HK-2 (cell line): ENCODE measurements around the gene DNASE1L2.

ENCODE experiments used
- DNase-seq: peaks from one replicate; pipeline ENCODE4 v3.0.0-alpha.2; 2018; ENCODE audit not compliant: unreplicated experiment

The DNASE1L2 gene, protein sequence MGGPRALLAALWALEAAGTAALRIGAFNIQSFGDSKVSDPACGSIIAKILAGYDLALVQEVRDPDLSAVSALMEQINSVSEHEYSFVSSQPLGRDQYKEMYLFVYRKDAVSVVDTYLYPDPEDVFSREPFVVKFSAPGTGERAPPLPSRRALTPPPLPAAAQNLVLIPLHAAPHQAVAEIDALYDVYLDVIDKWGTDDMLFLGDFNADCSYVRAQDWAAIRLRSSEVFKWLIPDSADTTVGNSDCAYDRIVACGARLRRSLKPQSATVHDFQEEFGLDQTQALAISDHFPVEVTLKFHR

DNA sequence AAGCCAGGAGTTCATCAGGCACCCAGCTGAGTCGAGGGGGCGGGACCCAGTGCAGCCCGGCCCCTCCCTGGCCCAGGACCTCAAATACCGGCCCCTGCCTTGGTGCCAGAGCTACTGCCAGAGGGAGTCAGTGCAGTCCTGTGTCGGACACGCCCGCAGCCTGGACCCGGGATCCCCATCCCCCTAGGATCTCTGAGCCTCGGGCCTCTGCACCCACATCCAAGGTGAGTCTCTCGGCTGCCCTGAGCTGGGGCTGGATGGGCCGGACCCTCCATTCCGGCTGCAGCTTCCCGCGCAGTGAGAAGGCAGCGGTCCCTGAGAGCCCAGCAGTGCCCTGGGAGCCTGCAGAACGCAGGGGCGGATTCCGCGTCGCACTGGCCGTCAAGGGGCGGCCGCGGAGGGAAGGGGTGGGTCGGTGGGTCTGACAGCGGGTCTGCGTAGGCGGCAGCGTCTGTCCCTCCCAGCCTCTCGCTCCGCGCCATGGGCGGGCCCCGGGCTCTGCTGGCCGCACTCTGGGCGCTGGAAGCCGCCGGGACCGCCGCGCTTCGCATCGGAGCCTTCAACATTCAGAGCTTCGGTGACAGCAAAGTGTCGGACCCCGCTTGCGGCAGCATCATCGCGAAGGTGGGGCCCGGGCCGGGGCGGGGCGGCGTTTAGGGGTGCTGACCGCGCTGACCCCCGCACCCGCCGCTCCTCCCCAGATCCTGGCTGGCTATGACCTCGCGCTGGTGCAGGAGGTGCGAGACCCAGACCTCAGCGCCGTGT is at the start of gene DNASE1L2:
Gene DNASE1L2, plus strand, starts transcription at position 108 of the 765 bp plus-strand sequence. Its CDS starts 373 bp downstream, at position 481.
- DNase-seq: no peak

DNA sequence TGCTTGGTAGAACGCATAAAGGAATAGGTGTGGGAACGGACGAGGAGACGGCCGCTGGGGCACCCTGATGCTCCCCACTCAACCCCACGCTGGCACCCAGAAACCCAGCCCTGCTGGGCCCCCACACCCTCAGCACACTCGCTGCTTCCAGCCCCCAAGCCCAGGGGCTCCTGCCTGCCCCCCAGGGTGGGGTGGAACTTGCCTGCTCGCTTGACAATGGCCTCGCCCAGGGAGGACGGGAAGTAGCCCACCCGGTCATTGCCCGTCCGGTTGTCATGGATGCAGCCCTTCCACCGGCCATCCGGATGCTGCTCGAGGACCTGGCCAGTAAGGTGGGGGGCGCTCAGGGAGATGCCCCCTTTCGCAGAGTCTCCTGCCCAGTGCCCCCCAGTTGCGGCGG is 49.7 kb upstream of the DNASE1L2 start:
- DNase-seq: no peak

DNA sequence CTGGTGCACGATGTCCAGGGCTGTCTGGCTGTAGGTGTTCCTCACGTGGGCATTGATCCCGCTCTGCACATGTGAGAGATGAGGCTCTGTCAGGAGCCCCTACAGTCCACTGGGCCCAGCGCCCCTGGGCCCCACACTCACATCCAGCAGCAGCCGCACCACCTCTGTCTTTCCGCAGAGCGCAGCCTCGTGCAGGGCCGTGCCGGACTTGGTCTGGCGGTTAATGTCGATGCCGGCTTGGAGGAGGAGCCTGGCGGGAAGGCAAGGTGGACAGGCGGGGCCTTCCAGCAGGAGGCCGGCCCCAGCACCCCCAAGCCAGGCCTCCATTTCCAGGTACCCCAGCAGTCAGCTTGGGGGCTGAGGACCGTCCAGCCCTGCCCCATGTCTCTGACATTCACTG is 49.0 kb upstream of the DNASE1L2 start:
- no peak for DNase-seq

DNA sequence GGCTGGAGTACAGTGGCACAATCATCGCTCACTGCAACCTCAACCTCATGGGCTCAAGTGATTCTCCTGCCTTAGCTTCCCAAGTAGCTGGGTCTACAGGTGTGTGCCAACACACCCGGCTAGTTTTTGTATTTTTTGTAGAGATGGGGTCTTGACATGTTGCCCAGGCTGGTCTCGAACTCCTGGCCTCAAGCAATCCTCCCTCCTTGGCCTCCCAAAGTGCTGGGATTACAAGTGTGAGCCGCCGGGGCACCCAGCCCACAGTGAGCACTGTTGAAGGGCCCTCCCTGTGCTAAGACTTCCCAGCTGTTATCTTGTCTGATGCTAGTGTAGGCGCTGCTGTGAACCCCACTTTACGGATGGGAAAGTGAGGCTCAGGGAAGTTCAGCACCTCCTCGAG is 47.8 kb upstream of the DNASE1L2 start:
- no peak for DNase-seq

DNA sequence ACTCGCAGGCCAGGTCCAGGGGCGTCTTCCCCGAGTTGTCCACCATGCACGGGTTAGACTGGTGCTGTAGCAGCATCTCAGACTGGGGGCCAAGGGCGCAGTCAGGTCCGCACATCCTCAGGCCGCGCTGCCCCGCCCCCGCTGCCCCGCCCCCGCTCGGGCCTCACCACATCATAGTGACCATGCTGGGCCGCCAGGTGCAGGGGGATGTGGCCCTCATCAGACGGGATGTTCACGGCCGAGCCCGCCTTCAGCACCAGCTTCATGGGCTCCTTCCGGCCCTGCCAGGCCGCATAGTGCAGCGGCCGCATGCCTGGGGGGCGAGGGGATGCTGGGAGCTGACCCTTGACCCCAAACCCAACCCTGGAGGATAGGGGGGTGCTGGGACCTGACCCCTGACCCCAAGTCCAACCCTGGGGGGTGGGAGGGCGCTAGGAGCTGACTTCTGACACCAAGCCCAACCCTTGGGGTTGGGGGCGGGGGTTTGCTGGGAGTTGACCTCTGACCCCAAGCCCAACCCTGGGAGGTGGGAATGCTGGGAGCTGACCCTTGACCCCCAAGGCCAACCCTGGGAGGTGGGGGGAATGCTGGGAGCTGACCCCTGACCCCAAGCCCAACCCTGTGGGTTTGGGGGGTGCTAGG is 46.9 kb upstream of the DNASE1L2 start:
- no peak for DNase-seq

DNA sequence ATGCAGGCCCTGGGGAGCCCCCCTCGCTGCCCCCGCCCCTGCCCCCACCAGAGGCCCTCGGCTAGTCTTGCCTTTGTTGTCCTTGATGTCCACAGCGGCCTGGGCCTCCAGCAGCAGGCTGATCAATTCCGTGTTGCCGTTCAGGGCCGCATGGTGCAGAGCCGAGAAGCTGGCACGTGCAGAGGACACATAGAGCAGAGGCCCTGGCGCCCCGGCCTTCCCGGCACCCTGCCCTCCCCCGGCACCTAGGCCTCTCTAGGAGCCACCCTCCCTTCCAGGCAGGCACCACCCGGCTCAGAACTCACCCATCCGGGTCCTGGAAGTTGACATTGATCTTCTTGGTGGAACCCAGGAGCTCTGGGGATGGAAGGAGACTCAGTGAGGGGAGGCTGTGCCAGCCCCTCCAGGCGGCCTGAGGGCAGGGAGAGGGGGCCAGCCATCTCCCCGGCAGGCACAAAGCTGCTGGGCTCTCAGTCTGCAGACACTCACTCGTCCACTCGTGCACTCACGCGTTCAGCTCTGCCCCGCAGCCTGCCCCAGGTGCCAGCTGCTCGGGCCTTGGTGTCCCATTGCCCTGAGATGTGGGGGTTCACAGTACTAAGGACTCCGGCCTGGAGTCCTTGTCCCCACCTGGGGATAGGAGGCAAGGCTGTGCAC is 46.1 kb upstream of the DNASE1L2 start:
- no peak for DNase-seq

DNA sequence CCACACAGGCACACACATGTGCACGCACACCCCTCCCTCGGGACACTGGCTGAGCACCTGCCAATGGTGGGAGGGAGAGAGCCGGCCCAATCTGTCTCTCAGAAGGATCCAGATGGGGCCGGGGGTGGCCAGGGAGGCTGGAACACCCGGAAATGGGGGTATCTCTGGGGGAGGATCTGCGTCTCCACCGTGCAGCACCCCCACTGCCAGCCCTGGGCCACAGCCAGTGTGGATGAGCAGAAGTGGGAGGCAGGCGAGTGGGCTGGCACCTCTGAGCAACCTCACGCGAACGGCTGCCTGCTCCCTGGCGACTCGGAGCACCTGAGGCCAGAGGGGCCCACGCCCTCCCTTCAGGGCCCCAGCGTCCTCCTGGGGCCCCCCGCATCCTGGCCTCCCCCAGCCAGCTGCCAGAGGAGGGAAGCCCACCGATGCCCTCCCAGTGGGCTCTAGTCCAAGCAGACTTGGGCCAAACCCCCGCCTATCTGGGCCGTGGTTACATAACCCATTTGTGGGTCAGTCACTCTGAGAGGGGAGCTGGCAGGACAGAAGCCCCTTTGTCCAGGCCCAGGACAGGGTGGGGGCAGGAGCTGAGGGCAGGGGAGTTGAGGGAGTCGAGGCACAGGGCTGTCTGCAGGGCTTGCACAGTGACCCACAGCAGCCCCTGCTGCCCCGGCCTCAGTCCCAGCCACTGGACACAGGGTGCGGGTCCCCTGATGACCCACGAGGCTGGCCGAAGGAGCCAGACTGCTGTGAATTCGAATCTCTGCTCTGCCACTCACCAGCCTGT is 45.4 kb upstream of the DNASE1L2 start:
- DNase-seq: no peak

DNA sequence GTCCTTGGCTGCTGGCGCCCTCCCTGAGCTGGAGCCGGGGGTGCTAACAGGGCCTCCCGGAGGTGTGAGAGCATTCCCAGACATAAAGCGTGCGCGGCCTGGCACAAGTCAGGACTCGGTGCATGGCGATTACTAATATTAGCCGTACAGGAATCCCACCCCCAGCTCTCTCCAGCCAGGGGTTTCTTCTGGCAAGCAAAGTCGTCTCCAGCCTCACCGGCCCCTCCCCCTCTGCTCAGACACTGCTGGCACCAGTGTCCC is 44.9 kb upstream of the DNASE1L2 start:
- DNase-seq: no peak

DNA sequence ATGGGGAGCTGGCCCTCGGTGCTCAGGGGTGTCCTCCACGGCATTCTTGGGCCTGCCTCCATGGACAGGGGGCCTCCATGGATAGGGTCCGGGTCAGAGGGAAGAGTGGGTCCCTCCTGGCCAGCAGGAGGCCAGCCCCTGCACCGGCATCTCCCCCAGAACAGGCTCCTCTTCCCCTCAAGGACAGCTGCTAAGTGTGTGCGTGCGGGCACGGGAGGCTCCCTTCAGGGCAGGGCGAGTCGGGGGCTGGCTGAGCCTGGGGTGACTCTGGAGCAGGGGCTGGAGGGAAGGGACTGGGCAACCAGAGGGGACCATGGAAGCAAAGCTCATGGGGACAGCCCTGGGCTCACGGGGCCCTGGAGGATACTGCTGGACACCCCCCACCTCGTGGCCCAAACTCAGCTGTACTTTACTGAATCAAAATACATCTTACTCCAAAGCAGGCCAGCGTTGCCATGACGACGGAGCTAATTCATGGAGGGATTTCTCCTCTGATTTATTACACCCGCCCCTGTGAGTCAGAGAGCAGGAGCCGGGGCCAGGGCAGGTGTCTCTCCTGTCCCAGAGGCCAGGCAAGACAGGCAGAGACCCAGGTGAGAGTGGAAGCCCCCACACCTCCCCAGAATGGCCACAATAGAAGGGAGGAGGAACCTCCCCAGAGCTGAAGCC is 41.9 kb upstream of the DNASE1L2 start:
- DNase-seq: no peak

DNA sequence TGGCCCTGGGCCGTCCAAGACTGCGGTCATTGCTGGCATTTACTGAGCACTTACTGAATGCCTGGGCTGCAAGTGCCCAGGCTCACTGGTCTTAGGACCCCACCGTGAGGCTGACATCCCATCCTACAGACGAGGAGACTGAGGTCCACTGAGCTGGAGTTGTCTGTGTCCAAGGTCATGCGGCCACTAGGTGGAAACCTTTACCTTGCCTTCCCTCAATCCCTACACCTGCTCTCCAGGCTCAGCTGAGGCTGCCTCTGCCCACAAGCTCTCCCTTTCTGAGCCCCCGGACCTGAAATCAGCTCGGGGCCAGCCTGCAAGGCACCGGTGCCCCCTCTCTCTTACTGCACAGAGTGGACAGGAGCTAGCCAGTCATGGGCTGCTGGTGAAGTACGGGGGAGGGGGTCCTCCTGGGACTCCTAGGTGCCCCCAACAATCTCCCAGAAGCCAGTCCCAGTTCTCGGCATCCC is 41.4 kb upstream of the DNASE1L2 start:
- no peak for DNase-seq

DNA sequence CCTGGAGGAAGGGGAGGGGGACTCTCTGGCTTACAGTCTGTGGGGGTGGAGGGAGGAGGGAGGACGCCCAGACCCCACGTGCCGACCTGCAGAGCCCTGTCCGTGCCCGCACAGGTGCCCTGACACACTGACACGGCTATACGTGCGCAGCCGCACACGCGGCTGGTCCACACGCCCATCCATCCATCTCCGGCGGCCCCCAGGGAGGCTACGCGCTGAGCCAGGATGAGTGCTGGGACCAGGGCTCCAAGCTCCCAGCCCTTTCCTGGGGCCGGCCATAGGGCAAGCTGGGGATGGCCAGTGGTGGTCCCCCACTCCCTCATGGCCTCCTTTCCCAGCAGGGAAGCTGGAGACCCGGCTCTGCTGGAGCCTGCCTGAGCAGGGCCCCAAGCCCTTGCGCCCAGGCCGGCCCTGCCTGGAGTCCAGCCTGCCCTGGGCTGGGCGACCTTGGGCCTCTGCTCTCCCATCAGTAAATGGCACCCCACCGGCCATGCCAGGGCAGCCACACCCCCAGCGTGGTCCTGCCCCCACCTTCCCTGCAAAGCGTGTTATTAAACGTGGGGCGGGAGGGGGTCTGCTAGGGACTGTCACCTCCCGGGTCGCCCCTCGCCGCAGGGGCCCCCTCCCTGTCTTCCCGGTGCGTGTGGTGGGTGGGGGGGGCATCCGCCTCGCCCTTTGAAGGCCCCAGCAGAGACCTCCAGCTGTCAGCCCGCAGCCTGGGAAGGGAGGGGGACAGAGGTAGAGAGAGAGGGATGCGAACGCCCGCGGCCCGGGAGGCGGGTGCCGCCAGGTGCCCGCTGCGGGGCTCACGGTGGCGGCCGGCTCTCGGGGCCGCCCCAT is 40.7 kb upstream of the DNASE1L2 start:
- DNase-seq: no peak

DNA sequence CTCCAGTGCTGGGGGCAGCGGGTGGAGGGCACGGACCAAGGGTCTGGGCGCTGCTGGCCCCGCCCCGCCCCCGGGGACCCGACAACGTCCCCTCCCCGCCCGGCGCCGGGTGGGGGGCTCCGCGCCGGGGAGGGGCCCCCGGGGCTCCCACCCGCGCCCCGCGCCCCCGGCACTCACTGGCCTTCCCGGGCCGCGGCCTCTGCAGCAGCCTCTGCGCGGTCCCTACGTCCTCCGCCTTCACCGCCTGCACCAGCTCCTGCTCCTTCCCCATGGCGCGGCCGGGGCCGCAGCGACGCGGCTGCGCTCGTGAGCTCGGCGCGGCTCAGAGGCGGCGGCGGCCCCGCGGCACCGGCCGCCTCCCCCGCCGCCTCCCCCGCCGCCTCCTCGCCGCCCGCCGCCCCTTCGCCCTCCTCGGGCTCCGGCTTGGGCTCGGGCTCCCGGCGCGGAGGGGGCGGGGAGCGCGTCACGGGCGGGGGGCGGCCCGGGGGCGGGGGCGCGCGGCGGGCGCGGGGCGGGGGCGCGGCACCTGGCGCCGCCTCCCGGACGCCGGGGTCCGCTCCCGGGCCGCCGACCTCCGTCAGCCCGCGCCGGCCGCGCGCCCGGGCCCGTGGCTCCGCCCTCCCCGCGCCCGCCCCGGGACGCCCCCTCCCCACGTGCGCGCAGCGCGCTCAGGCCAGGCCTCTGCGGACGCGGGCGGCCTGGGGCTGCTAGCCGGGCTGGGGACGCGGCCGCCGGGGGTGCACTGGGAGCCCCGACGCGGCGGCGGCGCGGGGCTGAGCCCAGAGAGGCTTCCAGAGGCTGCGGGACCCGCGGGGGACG is 39.9 kb upstream of the DNASE1L2 start, which contains the start of gene CASKIN1:
Gene CASKIN1, minus strand, starts transcription at position 444 of the 819 bp plus-strand sequence. Its CDS starts 173 bp downstream, at position 271.
- no peak for DNase-seq

DNA sequence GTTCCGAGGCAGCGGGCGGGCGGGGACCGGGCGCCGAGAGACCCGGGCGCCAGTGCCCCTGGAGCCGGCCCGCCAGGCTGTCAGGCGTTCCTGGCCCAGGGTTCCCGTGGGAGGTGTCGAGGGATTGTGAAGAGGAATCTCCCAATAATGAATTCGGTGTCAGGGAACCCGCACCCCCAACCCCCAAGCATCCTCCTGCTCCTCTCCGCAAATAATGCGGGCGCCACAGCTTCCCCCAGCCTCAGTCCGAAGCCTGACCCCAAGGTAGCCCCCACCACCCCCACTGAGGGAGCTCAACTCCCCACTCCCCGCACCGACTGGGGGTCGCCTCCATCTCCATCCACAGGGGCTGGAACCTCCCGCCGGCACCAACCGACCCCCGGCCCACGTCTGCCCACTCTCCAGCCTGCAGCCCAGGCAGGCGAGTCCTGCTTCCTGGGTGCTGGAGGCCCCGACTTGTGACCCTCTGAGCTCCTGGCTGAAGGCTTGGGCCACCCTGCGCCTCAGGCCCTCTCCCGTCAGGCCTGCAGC is 39.2 kb upstream of the DNASE1L2 start:
- no peak for DNase-seq

DNA sequence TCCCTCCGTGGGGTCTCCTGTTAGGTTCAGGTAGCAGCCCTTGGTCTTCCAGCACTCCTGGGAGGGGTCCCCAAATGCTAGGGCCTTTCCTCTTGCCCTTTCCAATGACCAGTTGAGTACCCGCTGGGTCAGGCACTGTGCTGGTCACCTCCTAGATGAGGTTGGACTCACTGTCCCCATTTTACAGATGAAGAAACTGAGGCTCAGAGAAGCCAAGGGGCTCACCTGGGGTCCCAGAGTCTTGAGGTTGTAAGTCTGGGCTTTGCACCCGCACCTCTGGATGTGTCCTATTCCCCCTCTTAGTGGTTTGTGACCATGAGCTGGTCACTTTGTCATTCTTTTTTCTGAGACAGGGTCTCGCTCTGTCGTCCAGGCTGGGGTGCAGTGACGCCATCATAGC is 38.5 kb upstream of the DNASE1L2 start:
- DNase-seq: no peak

DNA sequence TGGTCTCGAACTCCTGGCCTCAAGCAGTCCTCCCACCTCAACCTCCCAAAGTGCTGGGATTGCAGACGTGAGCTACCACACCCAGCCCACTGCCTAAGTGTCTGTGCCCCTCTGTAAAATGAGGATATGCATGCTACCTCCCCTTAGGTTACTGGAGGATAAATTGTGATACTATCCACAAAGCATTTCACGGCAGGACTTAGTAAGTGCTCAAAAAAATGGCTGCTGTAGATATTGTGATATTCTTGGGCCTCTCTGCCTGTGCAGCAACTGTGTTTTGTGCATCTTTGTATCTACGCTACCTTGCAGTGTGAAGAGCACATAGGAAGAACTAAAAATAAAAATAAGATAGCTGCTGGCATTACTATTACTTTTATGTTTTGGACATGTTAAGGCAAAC is 38.0 kb upstream of the DNASE1L2 start:
- no peak for DNase-seq

DNA sequence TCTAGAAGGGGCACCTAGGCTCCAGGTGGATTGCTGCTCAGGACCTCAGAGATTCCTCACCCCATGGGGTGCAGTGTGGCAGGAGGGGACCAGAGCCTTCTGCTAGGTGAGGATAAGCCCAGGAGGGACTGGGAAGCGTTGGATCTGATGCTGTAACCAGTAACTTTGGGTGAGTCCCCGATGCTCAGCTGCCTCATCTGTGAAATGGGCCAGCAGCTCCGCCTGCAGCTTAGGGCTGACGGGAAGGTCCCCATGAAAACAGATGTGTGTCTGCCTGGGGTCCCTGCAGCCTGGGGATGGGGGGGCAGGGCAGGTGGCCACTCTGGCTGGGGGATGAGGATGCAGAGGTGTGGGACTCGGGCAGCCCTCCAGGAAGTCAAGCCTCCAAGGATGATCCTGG is 37.1 kb upstream of the DNASE1L2 start:
- no peak for DNase-seq

DNA sequence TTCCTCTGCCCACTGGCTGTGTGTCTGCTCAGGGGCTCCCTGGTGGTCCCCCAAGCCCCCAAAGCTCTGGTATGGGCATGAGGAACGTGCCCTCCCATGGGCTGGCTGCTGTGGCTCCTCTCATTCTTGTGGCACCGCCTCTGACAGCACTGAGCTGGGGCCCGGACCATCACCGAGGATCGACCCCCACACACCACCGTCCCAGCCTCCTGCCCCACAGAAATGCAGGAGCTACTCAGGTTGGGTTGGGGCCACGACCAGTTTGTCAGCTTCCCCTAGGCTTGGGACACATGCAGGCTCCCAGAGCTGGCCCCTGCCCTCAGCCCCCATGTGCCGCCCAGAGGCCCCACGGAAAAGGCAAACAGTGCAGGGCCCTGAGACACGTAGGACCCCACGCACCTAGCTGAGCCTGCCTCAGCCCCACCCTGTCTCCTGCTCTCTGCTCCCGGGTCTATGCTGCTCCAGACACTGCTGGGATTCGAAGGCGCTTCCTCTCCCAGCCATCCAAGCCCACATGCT is 36.6 kb upstream of the DNASE1L2 start:
- no peak for DNase-seq

DNA sequence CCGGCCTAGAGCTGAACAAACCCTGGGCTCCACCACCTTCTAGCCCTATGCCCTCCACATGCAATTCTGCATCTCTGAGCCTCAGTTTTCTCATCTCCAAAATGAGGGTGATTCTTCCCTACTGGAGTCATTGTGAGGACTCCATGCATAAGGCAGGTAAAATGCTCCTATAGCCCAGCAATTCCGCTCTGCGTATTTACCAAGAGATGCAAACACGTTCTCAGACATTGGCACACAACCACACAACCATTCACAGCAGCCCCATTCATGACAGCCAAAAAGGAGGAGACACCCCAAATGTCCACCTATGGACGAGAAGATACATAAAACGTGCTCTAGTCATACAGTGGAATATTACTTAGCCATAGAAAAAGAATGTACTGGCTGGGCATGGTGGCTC is 35.9 kb upstream of the DNASE1L2 start:
- no peak for DNase-seq
